Psoas muscle (tissue), 8 donors: ENCODE data around the gene UNC5B. TPM values are rescaled to one million over a fixed set of nuclear protein-coding genes. Genes with fewer than 3 reads are reported as not detected.

Experiments
- ATAC-seq, 4 donors: fragments of 200-7000 bp; cut with Tn5 transposase; one replicate each; pipeline ENCODE4 v1.9.1; 2020; ENCODE audit warnings: moderate library complexity in 3 of 4, mild to moderate bottlenecking in 2 of 4
- DNase-seq, 2 donors: peaks; one replicate each; pipeline ENCODE4 v3.0.0-alpha.2; 2020
- H3K27ac ChIP-seq: fragments of 200-600 bp; one replicate; pipeline ENCODE4 v1.8.0; 2022
- H3K27me3 ChIP-seq, 3 donors: fragments of 200-600 bp in 1 of 3; one replicate each; pipeline versions ENCODE4 v1.6.1 to v1.8.0; 2013 to 2022; ENCODE audit warnings: low read length in 2 of 3, mild to moderate bottlenecking in 2 of 3, moderate library complexity in 1 of 3; ENCODE audit not compliant: insufficient read depth in 3 of 3
- H3K36me3 ChIP-seq, 2 donors: fragments of 200-600 bp in 1 of 2; one replicate each; pipeline versions ENCODE4 v1.6.1 to v1.8.0; 2013 to 2022; ENCODE audit warnings: low read depth in 1 of 2, mild to moderate bottlenecking in 1 of 2, moderate library complexity in 1 of 2; ENCODE audit not compliant: insufficient read depth in 1 of 2
- H3K4me1 ChIP-seq: fragments of 200-600 bp; one replicate; pipeline ENCODE4 v1.8.0; 2022
- H3K4me3 ChIP-seq: fragments of 200-600 bp; one replicate; pipeline ENCODE4 v1.8.0; 2022; ENCODE audit warnings: mild to moderate bottlenecking
- H3K9me3 ChIP-seq: fragments of 200-600 bp; one replicate; pipeline ENCODE4 v1.8.0; 2022
- WGBS, 3 donors: extraction: QIAGEN DNeasy Blood & Tissue Kit; methylation state at CpG; one replicate each; pipeline versions ENCODE4 v1.1.6 to v1.1.7; 2013; 5-methylcytosine and 5-hydroxymethylcytosine counted together
- intact Hi-C, 2 donors: fragments of 100-400 bp; cut with DNase I; formaldehyde crosslinking; loops; one replicate each; pipeline versions ENCODE4 v1.11.0 to v1.14.2; 2022
- polyA plus RNA-seq, 3 donors: library from polyadenylated mRNA; stranded (reverse); fragments of 200-250 nt; gene quantifications; one replicate each; pipeline ENCODE4 v1.2.3, GENCODE V29; 2013
- total RNA-seq, 4 donors: library from RNA; stranded (reverse); fragmentation: NEBNext Ultra II Directional in 2 of 4; extraction: Animal tissue kit (Norgen Biotek cat#: 25700) in 2 of 4; gene quantifications; one replicate each; pipeline versions ENCODE4 v1.2.1 to v1.2.4, GENCODE V29; 2021 to 2023
- TF ChIP-seq, protein P1 (sequence below): fragments of 200-600 bp; IDR thresholded peaks from one replicate; pipeline ENCODE4 v1.8.0; 2022; ENCODE audit warnings: antibody characterized with exemption
- donor health status: healthy with polysubstance abuse.
- donor health status: DM: no; HTN: no; CAD: no; lungs with moderate emphysema.
- donor health status: Bipolar disorder and iron deficiency.
- donor health status: healthy.
- donor health status: DM: yes; HTN: yes; CAD: no.
- donor health status: DM: no; HTN: no; CAD: no.
- donor health status: DM: no; HTN: no; CAD: no.
- donor health status: DM: yes; HTN: yes; CAD: no.

Gene UNC5B
- total and polyA plus RNA-seq, 7 donors = 0.65 to 5.7 (median 1.3) TPM

DNA sequence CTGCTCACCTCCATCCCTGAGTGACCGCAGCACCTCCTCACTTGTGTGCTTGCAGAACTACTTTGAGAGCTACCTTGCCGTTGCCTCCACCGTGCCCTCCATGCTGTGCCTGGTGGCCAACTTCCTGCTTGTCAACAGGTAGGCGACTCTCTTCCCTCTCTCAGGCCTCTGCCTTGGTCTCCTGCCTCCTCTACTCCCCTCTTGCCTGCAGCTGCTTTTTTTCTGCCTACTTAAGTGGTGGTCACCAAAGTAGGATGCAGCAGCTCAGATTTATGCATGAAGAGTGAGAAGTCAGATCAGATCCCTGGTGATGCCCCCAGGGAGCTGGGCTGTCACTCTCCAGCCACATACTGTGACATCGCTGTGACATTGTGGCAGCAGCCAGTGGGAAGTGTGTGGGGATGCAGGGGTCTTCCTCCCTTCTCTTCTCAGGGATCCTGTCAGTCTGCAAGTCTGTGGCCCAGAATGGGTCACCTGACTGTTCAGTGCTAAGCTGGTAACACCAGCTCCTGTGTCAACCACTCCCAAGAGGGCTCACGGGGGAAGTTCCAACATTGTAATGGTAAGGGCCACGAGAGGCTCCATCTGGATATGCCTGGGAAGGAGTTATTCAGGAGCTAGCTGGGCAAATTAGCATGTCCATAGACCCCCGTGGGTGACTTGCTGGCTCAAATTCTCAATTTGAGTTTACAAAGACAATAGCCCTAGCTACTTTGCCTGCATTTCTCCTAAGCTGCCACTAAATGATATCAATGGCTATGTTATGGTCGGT, 132.0 kb downstream of the UNC5B start:
- Histone ChIP-seq H3K27me3 (no peaks in the 10 kb centered on the region), H3K9me3 (no peaks in the 10 kb centered on the region), H3K36me3 (no peaks in the 10 kb centered on the region), H3K27ac (no peak overlapping the region), H3K4me1 (no peaks in the 10 kb centered on the region), H3K4me3 (no peak overlapping the region)
- intact Hi-C loops = no loop called here
- DNase-seq (no peak), ATAC-seq (no peak)
- TF ChIP-seq, protein P1, sequence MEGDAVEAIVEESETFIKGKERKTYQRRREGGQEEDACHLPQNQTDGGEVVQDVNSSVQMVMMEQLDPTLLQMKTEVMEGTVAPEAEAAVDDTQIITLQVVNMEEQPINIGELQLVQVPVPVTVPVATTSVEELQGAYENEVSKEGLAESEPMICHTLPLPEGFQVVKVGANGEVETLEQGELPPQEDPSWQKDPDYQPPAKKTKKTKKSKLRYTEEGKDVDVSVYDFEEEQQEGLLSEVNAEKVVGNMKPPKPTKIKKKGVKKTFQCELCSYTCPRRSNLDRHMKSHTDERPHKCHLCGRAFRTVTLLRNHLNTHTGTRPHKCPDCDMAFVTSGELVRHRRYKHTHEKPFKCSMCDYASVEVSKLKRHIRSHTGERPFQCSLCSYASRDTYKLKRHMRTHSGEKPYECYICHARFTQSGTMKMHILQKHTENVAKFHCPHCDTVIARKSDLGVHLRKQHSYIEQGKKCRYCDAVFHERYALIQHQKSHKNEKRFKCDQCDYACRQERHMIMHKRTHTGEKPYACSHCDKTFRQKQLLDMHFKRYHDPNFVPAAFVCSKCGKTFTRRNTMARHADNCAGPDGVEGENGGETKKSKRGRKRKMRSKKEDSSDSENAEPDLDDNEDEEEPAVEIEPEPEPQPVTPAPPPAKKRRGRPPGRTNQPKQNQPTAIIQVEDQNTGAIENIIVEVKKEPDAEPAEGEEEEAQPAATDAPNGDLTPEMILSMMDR = no peak
- WGBS, 3 donors = 85 to 92% (median 90%) methylated on average over 9 of the region's 9 CpGs

DNA sequence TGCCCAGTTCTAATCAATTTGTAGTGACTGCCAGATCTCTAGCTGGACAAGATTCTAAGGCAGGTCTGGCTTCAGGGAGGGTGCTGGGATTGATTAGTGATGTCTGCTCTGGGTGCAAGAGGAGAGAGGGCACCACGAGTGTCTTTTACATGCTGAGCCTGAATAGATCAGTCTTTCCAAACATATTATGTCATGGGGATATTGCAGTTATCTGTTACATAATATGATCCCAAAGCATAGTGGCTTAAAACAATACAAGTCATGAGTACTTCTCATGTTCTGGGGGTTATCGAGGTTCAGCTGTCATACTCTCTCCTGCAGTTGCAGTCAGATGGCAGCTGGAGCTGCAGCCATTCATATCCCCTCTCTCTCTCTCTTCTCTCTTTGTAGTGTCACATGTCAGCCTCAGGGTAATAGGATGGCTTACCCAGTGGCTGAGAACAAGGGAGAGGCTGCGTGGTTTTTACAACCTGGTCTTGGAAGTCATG, 132.7 kb downstream of the UNC5B start:
- TF ChIP-seq, protein P1 = no peak

DNA sequence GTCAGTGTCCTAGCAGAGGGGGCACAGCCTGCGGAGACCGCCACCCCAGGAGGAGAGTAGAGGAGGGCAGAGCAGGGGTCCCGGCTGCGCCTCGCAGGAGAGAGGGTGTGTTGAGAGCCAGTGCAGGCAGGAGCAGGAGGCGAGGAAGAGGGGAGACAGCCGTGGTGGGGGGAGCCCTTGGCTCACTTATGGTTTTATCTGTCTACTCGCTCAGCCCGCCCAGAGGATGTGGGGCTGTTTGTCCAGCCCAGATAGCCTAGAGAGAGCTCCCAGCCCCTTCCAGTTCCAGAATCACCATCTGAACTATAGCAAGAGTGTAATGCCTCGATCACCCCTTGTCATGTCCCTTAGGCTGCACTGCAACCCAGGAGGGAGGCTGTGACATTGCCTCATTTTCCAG, 133.3 kb downstream of the UNC5B start:
- Histone ChIP-seq H3K4me3 (no peak overlapping the region), H3K4me1 (no peaks in the 10 kb centered on the region), H3K27me3 (no peaks in the 10 kb centered on the region), H3K27ac (no peak overlapping the region), H3K36me3 (no peaks in the 10 kb centered on the region), H3K9me3 (no peaks in the 10 kb centered on the region)
- ATAC-seq (no peak), DNase-seq (no peak)
- intact Hi-C loops = no loop called here
- 77 to 87% (median 82%) methylated on average over 9 to 10 of the region's 10 CpGs for WGBS, 3 donors
- TF ChIP-seq, protein P1 = no peak

More for the DNA sequence above, 132.7 kb downstream of the UNC5B start:
- intact Hi-C loops = no loop called here
- WGBS, 3 donors = 42 to 70% (median 53%) methylated on average over 3 of the region's 3 CpGs
- no peak overlapping the region for H3K27ac ChIP-seq
- no peaks in the 10 kb centered on the region for H3K4me1 ChIP-seq
- DNase-seq (no peak), ATAC-seq (no peak)
- no peaks in the 10 kb centered on the region for H3K27me3 ChIP-seq
- no peaks in the 10 kb centered on the region for H3K36me3 ChIP-seq
- H3K9me3 ChIP-seq = no peaks in the 10 kb centered on the region
- H3K4me3 ChIP-seq = no peak overlapping the region

DNA sequence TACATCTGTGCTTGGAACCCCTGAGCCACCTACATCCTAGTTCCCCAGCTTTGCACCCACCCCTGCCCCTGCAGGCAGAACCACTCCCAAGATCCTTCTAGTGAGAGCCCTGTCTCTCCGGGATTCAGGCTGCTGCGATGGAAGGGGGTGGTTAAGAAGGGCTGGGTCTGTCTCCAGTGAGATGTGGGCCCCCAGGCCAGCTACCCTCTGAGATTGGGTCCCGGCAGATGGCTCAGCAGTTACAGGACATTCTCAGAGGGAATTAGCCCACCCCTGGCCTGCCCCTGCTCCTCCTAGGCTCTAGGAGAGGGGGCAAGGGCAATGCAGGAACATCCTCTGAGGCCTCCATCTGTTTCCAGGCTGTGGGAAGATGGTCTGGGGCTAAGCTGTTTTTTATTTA, 134.4 kb downstream of the UNC5B start:
- Histone ChIP-seq H3K27me3 (no peaks in the 10 kb centered on the region), H3K27ac (no peak overlapping the region), H3K4me3 (no peak overlapping the region), H3K4me1 (peaks cover 6% of the 10 kb centered on the region), H3K9me3 (no peaks in the 10 kb centered on the region), H3K36me3 (no peaks in the 10 kb centered on the region)
- TF ChIP-seq, protein P1 = no peak
- 54 to 73% (median 68%) methylated on average over 2 to 3 of the region's 3 CpGs for WGBS, 3 donors
- intact Hi-C loops = no loop called here
- ATAC-seq (no peak), DNase-seq (no peak)
